ENCODE data around the gene CPXM2.

The CPXM2 gene

DNA sequence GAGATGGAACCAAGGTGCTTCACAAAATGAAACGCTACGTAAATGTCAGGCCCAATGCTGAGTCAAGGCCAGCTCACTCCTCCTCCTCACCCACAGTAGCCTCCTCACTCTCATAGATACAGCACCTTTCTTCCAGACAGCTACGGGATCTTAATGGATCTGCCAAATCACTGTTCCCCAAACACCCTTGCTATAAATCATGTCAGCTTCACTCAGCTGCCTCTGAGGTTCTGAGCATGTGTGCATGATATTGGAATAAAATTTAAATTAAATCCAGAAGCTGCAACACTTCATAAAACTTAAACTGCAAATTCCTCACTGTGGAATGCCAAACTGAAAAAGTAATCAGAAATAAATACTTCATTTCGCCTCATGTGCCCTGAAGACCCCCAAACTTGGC lies 14.7 kb upstream of the CPXM2 start:
- DNase-seq (ENCODE audit: extremely low read depth in 1 of 2, low read depth in 1 of 2) = no peak

DNA sequence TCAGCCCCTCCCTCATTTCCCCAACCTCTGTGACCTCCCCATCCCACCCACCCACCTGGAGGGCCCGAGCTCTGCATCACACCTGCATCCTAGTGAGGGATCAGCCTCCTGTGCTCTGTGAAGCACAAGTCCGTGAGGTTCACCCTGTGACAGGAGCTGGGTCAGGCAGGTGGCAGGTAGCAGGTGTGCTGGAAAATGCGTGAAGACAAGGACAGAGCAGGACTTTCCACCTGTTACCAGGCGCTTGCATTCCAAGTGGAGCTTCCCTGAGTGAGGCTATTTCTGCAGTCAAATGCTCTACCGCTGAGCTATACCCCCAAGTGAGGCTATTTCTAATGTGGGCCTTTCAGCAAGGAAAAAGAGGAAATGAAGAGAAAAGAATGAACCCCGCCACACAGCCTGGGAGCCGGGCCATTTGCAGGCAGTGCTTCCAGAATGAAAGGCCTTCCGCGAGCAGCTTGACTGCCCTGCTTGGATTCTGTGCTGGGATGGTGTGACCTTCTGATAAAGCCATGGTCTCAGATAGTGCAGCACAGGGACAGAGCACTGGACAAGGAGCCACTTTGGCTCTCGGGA lies 13.3 kb upstream of the CPXM2 start:
- DNase-seq (ENCODE audit: extremely low read depth in 1 of 2, low read depth in 1 of 2) = no peak

DNA sequence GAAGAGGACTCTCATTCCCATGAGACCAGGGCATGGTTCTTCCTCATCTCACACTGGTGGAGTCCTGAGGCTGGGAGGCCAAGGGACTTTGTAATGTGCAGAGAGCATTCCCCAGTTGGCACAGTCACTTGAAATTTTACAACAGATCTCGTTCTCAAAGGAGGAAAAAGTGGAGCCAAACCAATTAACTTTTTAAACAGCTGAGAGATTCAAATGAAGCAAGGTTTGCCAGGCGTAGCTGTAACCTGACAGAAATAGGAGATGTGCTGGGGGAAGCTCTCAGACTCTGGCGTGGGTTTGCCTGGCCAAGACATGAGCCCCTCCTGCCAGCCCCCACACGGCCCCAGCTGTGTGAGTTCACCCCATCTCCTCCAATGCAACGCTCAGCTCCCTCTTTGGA lies 12.0 kb upstream of the CPXM2 start:
- no peak for DNase-seq (ENCODE audit: extremely low read depth in 1 of 2, low read depth in 1 of 2)

DNA sequence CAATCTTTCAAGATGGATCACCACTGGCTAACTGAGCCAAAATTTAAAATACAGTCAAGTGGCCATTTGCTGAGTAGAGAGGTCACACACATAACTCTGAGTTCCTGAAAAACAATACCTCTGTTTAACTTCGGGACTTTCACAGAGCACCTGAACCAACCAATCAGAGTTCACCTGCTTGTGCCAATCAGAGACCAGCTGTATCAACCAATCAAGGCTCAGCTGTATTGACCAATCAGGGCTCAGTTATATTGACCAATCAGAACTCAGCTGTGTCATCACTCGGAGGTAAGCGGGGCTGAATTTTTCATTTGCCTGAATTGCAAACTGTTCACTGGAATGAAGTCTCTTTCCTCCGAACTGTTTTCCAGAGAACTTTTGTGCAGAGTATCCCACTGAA lies 10.0 kb upstream of the CPXM2 start:
- no peak for DNase-seq (ENCODE audit: extremely low read depth in 1 of 2, low read depth in 1 of 2)

DNA sequence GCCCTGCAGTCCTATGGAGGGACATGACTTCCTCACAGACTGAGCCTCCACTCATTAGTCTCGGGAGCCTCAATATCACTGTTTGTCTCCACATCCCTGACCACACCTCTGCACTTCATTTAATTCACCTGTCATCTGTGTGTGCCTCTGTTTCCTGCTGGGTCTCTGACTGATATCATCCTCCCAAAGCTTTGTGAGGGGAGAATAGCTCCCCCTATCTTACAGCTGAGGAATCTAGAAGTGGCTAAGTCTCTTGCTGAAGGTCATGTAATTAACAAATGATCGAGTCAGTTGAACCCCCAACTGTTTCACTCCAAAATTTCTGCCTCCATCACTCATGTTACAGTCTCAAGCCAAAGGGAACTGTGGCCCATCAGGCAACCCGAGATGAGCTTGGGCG lies 5.5 kb upstream of the CPXM2 start:
- DNase-seq (ENCODE audit: extremely low read depth in 1 of 2, low read depth in 1 of 2) = no peak

DNA sequence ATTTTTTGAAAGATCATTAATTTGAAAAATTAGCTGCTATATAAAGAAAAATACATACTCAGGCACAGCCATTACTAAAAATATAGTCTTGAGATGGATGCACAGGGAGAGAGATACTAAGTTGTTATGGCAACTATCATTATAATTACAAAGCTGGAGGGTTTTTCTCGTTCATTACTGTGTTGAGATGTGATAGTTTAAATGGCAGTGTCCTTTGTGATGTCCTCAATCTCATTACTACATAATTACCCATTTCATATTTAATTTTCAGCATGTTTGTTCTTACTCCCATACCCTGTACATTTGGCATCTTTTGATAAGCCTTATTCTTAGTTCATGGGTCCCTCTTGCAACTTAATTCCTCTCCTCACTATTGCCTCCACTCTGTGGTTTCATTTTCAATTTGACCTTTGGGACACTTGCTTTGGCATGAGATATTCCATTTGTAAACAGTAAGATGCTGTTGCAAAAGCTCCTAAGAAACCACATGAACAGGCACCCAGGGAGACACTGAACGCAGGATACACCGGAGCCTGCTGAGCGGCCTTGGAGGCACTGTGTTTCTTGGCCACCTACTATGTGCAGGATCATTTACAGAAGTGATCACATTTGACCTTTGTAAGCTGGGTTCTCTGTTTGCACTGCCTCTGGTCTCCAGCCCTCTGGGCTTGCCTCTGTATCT lies 4.8 kb upstream of the CPXM2 start:
- DNase-seq (ENCODE audit: extremely low read depth in 1 of 2, low read depth in 1 of 2) = no peak

DNA sequence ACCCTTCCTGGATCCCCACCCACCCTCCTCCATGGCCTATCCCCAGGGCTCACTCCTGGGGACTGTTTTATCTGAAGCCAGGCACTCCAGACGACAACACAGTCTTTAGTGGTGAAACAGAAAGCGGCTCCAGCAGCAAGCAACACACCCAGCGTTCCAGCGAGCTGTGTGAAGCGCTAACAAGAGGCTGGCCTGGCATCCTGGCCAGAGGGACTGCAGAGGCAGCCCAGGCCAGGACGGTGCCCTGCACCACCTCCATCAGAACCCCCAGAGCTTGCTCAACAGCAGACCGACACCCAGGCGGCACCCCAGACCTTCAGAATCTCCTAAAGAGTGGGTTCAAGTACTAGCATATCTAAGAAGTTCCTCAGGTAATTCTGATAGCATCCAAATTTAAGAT lies 2.0 kb upstream of the CPXM2 start:
- DNase-seq (ENCODE audit: extremely low read depth in 1 of 2, low read depth in 1 of 2) = no peak

DNA sequence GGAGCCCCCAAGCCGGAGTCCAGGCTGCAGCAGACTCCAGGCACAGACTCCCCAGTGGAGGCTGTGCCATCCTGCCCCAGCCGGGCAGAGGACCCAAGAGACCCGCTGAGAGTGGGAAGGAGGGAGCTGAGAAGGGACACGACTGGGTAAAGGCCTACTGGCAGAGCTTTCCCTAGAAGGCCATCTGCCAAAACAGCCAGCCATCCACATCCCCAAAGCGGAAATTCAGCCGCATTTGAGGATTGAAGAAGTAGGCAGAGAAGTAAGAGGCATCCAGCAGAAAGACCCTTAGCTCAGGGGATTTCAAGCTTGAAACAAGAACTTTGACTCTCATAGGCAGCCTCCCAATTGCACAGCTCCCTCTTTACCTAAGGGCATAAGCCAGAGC lies 857 bp downstream of the CPXM2 start:
- DNase-seq (ENCODE audit: extremely low read depth in 1 of 2, low read depth in 1 of 2) = no peak

DNA sequence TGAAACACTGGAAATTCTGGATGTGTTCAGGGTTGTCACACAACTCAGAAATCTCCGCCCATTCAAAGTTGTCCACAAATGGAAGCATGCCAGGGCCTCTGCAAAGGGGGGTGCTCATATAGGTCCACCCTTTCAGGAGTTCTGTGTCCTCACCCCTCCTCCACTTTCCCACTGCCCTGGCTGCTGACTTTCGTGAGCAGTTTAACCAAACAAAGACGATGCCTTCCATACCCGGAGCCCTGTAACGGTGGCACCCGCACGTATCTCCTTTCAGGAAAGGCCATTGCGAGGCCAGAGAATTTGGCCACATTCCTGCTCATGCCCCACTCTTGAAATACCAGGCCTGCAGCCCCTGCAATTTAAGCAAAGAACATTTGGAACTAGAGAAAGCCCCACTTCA lies 1.4 kb downstream of the CPXM2 start:
- no peak for DNase-seq (ENCODE audit: extremely low read depth in 1 of 2, low read depth in 1 of 2)

DNA sequence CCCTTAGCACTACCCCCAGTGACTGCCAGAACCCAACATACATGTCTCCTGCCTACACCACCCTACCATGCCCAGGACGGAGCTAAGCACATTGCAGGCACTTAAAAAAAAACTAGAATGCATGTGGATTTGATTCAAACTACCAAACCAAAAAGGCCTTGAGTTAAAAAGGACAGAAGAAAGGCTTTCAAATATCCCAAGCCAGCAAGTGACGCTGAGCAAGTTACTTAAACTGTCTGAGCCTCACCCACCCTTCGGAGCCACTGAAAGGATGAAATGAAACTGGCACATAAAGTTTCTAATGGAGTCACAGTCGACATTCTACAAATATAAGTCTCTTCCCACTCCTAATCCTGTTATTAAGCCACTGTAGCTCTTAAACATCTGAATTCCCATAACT lies 1.8 kb downstream of the CPXM2 start:
- DNase-seq (ENCODE audit: extremely low read depth in 1 of 2, low read depth in 1 of 2) = no peak

DNA sequence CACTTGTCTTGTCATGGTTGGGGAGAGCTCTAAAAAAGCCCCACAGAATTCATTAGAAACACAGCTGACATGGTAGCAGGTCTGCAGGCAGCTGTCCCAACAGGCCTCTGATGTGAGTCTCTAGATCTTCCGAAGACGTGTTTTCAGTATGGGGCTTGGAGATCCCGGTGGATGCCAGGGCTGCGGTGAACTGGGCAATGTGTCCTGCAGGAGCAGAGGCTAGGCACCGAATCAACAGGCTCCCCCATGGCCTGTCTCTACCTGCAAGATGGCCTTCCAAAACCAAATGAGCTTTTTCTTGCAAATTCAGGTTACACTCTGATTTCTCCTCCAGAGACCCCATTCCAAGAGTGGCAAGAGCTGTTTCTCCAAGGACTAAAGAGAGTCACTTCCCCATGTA lies 2.9 kb downstream of the CPXM2 start:
- no peak for DNase-seq (ENCODE audit: extremely low read depth in 1 of 2, low read depth in 1 of 2)

DNA sequence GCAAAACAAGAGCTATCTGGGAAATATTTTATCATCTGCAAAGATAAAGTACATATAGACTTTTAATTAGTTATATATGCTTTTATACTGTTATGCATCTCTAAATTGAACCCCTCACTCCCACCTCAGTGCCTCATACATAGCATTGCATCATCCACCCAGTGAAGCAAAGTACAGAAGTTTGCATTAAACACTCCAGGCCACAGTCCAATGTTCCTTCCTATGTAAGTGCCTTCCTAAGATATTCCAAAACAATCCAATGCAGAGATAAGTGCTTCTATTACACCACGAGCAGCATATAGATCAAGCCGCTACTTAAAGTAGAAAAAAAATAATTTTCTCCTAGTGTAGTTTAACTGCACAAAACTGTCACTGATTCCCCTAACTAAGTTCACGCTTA lies 3.4 kb downstream of the CPXM2 start:
- no peak for DNase-seq (ENCODE audit: extremely low read depth in 1 of 2, low read depth in 1 of 2)

DNA sequence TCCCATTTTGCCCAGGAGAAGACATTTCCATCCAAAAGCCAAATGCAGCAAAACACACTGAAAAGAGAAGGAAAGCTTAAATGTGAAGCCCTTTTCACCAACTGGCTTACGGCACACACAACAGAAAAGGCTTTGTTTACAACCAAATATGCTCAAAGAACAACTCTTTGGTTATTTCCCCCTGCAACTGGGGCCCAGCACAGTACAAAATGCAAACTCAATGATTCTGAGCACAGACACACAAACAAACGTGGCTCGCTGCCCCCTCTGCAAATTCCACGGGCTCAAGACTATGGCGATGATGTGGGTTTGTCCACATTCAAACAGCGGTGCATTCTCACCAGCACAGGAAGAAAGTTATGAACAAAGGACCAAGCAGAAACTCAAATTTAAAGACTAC lies 5.3 kb downstream of the CPXM2 start:
- no peak for DNase-seq (ENCODE audit: extremely low read depth in 1 of 2, low read depth in 1 of 2)

DNA sequence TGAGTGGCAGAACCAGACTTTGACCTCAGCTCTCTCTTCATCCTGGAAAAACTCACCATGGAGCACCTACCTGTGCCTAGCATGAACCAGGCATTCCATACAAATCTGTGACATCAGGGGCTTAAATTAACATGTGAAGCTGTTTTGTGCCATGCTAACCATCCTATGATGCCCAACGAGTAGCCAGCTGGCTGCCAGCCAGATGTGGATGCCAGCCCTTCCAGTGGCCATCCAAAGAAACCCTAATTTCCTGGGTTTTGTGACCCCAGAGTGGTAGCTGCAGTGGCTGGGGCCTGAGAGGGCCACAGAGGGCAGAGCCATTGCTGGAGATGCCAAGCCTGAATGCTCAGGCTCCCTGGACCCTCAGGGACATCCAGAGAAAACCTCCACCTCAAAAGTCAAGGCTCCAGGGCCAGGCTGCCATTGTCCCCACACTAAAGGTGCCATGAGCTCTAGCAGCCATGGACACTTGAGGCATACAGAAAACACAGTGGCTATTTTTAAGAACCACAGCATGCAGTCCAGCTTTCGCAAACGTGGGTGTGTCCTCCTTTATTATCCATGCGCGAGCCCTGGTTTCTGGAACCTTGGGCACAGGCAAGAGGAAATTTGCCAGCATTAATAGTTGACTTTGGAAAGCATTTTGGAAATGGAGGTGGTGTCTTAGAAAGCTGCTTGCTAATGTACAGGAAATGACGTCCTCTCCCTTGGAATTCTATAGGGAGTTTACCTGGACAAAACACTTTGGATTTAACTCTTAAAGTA lies 6.0 kb downstream of the CPXM2 start:
- no peak for DNase-seq (ENCODE audit: extremely low read depth in 1 of 2, low read depth in 1 of 2)

DNA sequence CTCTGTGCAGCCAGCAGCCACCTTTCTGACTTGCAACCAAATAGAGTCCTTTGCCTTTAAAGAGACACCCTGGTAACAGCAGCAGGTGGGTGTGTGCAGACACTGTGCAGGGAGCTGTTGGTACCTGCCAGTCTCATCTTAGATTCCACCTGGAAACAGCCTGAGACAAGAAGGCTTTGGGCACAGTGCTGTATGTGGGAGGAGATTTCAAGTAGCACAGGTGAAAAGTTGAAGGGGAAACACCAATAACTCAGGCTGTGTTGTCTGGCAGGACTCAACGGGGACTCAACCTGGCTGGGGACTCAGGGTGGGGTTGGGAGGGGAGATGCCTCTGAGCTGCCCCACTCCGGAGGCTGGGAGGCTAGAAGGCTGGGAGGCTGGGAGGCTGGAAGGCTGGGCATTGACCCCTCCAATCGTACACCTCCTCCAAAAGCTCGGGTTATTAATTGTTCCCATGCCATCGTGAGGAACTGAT lies 6.7 kb downstream of the CPXM2 start:
- DNase-seq (ENCODE audit: extremely low read depth in 1 of 2, low read depth in 1 of 2) = no peak

DNA sequence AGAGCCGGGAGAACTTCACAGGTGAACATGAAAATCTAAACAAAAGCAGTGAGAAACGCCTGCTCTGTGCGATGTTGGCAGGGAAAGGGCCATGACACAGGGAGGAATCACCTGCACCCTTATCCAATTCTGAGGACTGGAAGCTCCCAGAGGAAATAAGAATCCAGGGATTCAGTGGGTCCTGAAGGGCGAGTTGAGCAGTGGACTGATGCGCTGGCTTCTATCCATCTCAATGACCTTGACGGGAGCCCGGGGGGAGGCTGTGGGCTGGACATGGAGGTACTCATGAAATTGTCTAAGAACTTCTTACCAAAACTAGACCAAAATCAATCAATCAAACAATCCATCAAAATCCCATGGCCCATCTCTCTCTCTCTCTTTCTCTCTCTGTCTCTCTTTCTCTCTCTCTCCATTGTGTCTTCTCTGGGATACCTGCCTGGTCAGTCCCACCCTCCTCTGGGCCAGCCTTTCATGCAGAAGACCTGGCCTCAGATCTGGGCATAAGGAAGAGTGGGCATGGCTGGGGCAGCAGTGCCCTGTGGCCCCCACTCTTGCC lies 7.2 kb downstream of the CPXM2 start:
- no peak for DNase-seq (ENCODE audit: extremely low read depth in 1 of 2, low read depth in 1 of 2)

DNA sequence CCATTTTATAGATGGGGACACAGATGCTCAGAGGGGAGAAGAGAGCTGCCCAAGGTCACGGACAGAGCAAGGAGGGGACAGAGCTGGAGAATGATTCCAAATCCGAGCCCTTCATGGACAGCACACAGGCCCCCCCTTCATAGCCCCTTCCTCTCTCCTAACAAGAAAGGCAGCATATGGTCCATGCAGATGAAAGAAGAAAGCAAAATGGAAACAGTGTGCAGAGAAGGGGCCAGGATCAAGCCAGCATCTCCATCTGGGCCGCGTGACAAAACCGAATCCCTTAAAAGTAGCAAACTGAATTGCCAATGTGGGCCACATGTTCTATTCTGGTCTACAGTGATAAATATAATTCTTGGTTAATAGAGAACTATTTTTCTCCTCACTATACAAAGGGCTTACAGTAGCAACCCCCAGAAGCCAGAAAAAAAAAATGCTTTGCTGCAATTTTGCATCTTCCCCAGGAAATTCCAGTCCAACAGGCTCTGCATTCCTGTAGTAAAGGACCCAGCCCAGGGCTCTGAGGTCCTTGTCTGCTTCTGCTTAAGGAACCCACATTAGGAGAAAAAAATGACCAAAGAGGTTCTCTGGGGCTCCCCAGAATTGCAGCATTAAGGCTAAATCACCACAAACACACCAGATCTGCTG lies 7.8 kb downstream of the CPXM2 start:
- no peak for DNase-seq (ENCODE audit: extremely low read depth in 1 of 2, low read depth in 1 of 2)

DNA sequence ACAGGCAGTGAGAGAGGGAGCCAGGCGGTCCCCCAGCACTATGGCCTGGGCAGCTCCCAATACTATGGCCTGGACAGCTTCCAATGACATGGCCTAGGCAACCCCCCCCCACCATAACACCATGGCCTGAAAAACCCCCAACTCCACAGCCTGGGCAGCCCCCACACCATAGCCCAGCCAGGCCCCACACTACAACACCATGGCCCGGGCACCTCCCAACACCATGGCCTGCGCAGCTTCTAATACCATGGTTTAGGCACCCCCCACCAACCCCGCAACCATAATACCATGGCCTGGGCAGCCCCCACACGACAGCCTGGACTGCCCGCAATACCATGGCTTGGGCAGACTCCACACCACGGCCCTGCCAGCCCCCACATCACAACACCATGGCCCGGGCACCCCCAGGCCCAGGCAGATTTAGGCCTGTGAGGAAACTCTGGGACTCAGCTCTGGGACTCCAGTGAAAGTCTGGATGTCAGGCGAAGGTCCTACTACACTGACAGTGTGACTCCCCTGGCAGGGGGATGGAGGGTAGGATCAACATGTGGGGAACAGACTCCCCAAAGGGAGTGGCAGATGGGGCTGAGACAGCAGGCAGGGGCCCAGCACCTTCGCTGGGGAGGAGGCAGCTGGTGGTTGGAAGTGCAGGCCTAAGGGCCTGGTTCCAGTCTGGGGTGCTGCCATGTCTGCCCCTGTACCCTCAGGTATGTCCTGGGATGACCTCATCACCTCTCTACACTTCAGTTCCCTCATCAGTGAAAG lies 8.7 kb downstream of the CPXM2 start:
- DNase-seq (ENCODE audit: extremely low read depth in 1 of 2, low read depth in 1 of 2) = no peak

DNA sequence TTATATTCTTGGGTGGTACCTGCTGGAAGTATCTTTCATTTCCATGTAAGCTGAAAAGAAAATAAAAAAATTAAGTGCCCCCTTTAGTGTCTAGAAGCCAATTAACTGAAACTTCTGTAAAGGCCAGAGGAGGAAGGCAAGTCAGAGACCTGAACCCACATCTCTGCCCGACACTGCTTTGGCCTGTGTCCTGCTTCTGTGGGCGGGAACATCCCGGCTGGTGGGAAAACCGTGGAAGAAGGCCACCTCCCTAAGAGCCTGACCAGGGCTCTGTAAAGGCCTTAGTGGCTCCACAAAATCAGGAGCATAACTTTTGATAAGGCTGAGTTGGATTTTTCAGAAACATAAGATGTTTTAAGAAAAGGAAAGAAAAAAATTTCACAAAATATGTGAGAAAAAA lies 9.4 kb downstream of the CPXM2 start:
- DNase-seq (ENCODE audit: extremely low read depth in 1 of 2, low read depth in 1 of 2) = no peak

DNA sequence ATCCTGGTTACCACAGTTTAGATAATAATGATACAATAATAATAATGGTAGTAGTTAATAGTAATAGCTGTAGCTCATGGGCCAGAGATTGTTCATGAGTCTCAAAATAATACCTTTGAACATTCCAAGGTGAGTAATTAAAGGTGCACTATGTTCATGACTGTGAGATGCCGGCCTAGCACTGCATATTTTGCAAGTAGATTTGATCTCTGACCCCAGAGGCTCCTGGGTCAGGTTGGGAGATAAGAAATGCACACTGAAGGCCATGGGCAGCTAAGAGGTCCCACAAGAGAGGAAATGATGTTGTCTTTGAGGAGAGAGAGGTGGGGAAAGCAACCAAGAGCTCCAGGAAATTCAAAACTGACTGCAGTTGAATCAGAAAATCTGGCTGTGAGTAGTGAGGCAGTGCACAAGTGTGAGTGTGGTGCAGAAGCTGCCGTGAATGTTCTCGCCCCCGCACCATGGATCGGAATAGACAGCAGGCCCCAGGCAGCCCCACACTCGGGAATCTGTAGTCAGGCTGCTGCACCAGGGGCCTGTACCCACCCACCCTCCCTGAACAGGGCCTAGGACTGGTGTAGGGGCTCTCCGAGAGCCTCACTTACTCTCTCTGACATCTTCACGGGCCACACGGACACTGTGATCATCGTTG lies 11.9 kb downstream of the CPXM2 start:
- DNase-seq (ENCODE audit: extremely low read depth in 1 of 2, low read depth in 1 of 2) = no peak
